GM23338 (cell line): Measurements from ENCODE around the gene EXOG. TPM values are rescaled to one million over a fixed set of nuclear protein-coding genes. Genes with fewer than 3 reads are reported as not detected.
A peak's percentile ranks its signal among the peaks of the same experiment; 100 is the strongest.

Experiments
- ATAC-seq: fragments of 200-7000 bp; cut with Tn5 transposase; 3 replicates; pipeline ENCODE4 v1.9.1; 2020
- DNase-seq: peaks from one replicate; pipeline ENCODE4 v3.0.0-alpha.2; 2015; ENCODE audit warnings: low spot score
- H2AFZ ChIP-seq: fragments of 200-600 bp; sonication (generic); 2 replicates; pipeline ENCODE4 v1.8.0; 2016; ENCODE audit warnings: antibody characterized with exemption, mild to moderate bottlenecking, moderate library complexity
- H3F3A ChIP-seq: fragments of 200-600 bp; sonication (generic); replicated peaks from 2 replicates; pipeline ENCODE4 v1.8.0; 2017; ENCODE audit warnings: antibody characterized with exemption, mixed run types, low read depth
- H3K27ac ChIP-seq: fragments of 200-600 bp; sonication (generic); 2 replicates; pipeline ENCODE4 v1.6.1; 2016; ENCODE audit warnings: low read depth
- H3K27me3 ChIP-seq: fragments of 200-600 bp; sonication (generic); 2 replicates; pipeline ENCODE4 v1.8.0; 2016; ENCODE audit warnings: mild to moderate bottlenecking, mixed run types, moderate library complexity; ENCODE audit not compliant: insufficient read depth
- H3K36me3 ChIP-seq: fragments of 200-600 bp; sonication (generic); 2 replicates; pipeline ENCODE4 v1.8.0; 2016; ENCODE audit warnings: mild to moderate bottlenecking; ENCODE audit not compliant: insufficient read depth
- H3K4me1 ChIP-seq: fragments of 200-600 bp; sonication (generic); 2 replicates; pipeline ENCODE4 v1.8.0; 2016; ENCODE audit warnings: mild to moderate bottlenecking, moderate library complexity; ENCODE audit not compliant: insufficient read depth
- H3K4me2 ChIP-seq: fragments of 200-600 bp; sonication (generic); 2 replicates; pipeline ENCODE4 v1.7.1; 2017; ENCODE audit warnings: mixed run types
- H3K4me3 ChIP-seq: fragments of 200-600 bp; sonication (generic); 2 replicates; pipeline ENCODE4 v1.6.1; 2016; ENCODE audit warnings: mixed run types
- H3K79me2 ChIP-seq: fragments of 200-600 bp; sonication (generic); replicated peaks from 2 replicates; pipeline ENCODE4 v1.8.0; 2017; ENCODE audit warnings: mild to moderate bottlenecking; ENCODE audit not compliant: insufficient read depth
- H3K9me2 ChIP-seq: fragments of 200-600 bp; sonication (generic); 2 replicates; pipeline ENCODE4 v1.8.0; 2017; ENCODE audit not compliant: insufficient read depth
- H4K20me1 ChIP-seq: fragments of 200-600 bp; sonication (generic); replicated peaks from 2 replicates; pipeline ENCODE4 v1.8.0; 2017; ENCODE audit warnings: mild to moderate bottlenecking; ENCODE audit not compliant: insufficient read depth
- H3K27ac Mint-ChIP-seq: 2 replicates; pipeline ENCODE4 v1.8.0; 2020; ENCODE audit warnings: inconsistent platforms, mild to moderate bottlenecking, moderate library complexity, mixed read lengths
- H3K27me3 Mint-ChIP-seq: 3 replicates; pipeline ENCODE4 v1.8.0; 2022; ENCODE audit warnings: low read depth, mild to moderate bottlenecking, moderate library complexity, mixed read lengths, inconsistent platforms; ENCODE audit not compliant: insufficient read depth, poor library complexity
- H3K36me3 Mint-ChIP-seq: 3 replicates; pipeline ENCODE4 v1.8.0; 2021; ENCODE audit warnings: low read depth, mild to moderate bottlenecking, inconsistent platforms, moderate library complexity, mixed read lengths
- H3K4me1 Mint-ChIP-seq: 3 replicates; pipeline ENCODE4 v1.8.0; 2020; ENCODE audit warnings: mild to moderate bottlenecking, inconsistent platforms, mixed read lengths
- H3K4me3 Mint-ChIP-seq: 3 replicates; pipeline ENCODE4 v1.8.0; 2021; ENCODE audit warnings: moderate library complexity, mild to moderate bottlenecking, inconsistent platforms, mixed read lengths
- H3K9me3 Mint-ChIP-seq: 3 replicates; pipeline ENCODE4 v1.8.0; 2020; ENCODE audit warnings: moderate library complexity, mild to moderate bottlenecking, inconsistent platforms, mixed read lengths
- CREB1 ChIP-seq: fragments of 250-450 bp; sonication (Bioruptor Pico); IDR thresholded peaks from 2 replicates; pipeline ENCODE4 v1.5.0; 2020; ENCODE audit warnings: low read depth, mild to moderate bottlenecking, moderate library complexity
- EZH2 ChIP-seq: fragments of 200-600 bp; sonication (generic); IDR thresholded peaks from one replicate; pipeline ENCODE4 v1.8.0; 2017; ENCODE audit warnings: antibody characterized with exemption, mild to moderate bottlenecking, low read depth; ENCODE audit not compliant: unreplicated experiment
- EZH2phosphoT487 ChIP-seq: fragments of 200-600 bp; sonication (generic); IDR thresholded peaks from one replicate; pipeline ENCODE4 v1.8.1; 2018; ENCODE audit warnings: antibody characterized with exemption; ENCODE audit not compliant: unreplicated experiment
- JUNB ChIP-seq: IDR thresholded peaks from one replicate; pipeline ENCODE4 v1.6.1; 2016; ENCODE audit warnings: antibody characterized with exemption; ENCODE audit not compliant: unreplicated experiment
- NANOG ChIP-seq: IDR thresholded peaks from 2 replicates; pipeline ENCODE4 v1.6.1; 2016; ENCODE audit warnings: antibody characterized with exemption, borderline replicate concordance
- POLR2AphosphoS5 ChIP-seq: IDR thresholded peaks from 2 replicates; pipeline ENCODE4 v1.6.1; 2016; ENCODE audit warnings: antibody characterized with exemption, low read depth
- STAT1 ChIP-seq: IDR thresholded peaks from one replicate; pipeline ENCODE4 v1.6.1; 2016; ENCODE audit warnings: antibody characterized with exemption; ENCODE audit not compliant: unreplicated experiment
- ZNF114 ChIP-seq: fragments of 250-450 bp; sonication (Bioruptor Pico); IDR thresholded peaks from 2 replicates; pipeline ENCODE4 v1.5.0; 2020; ENCODE audit warnings: mild to moderate bottlenecking, moderate library complexity
- ZNF331 ChIP-seq: fragments of 250-450 bp; sonication (Bioruptor Pico); IDR thresholded peaks from 2 replicates; pipeline ENCODE4 v1.5.0; 2020; ENCODE audit warnings: low read depth, mild to moderate bottlenecking, moderate library complexity
- polyA plus RNA-seq: library from polyadenylated mRNA; unstranded; fragments of >200 nt; fragmentation: Nextera tagmentation; extraction: Ambion mirVana; gene quantifications from 2 replicates; pipeline ENCODE4 v1.2.1, GENCODE V29; 2016
- total RNA-seq: library from RNA; depleted of rRNA; stranded (reverse); fragments of >200 nt; shearing (Covaris generic); gene quantifications from 2 replicates; pipeline ENCODE4 v1.2.3, GENCODE V29; 2014
- TF ChIP-seq, protein P1 (sequence below): IDR thresholded peaks from 2 replicates; pipeline ENCODE4 v1.6.1; 2016; ENCODE audit warnings: antibody characterized with exemption
- TF ChIP-seq, protein P2 (sequence below): fragments of 250-450 bp; sonication (Bioruptor Pico); IDR thresholded peaks from 2 replicates; pipeline ENCODE4 v1.5.0; 2020; ENCODE audit warnings: mild to moderate bottlenecking, moderate library complexity
- TF ChIP-seq, protein P3 (sequence below), 2 experiments: fragments of 200-600 bp in 1 of 2; sonication (generic) in 1 of 2; conservative IDR thresholded peaks; 2 replicates each; pipeline versions ENCODE4 v1.5.1 to v1.6.1; 2016 to 2017; ENCODE audit warnings: antibody characterized with exemption in 2 of 2, low read depth in 2 of 2, mild to moderate bottlenecking in 2 of 2, moderate library complexity in 1 of 2
- TF ChIP-seq, protein P4 (sequence below): IDR thresholded peaks from one replicate; pipeline ENCODE4 v1.6.1; 2018; ENCODE audit warnings: antibody characterized with exemption; ENCODE audit not compliant: unreplicated experiment

The EXOG gene
- total and polyA plus RNA-seq, 2 experiments from 2014 or later, result 9.7 to 11.3 TPM

DNA sequence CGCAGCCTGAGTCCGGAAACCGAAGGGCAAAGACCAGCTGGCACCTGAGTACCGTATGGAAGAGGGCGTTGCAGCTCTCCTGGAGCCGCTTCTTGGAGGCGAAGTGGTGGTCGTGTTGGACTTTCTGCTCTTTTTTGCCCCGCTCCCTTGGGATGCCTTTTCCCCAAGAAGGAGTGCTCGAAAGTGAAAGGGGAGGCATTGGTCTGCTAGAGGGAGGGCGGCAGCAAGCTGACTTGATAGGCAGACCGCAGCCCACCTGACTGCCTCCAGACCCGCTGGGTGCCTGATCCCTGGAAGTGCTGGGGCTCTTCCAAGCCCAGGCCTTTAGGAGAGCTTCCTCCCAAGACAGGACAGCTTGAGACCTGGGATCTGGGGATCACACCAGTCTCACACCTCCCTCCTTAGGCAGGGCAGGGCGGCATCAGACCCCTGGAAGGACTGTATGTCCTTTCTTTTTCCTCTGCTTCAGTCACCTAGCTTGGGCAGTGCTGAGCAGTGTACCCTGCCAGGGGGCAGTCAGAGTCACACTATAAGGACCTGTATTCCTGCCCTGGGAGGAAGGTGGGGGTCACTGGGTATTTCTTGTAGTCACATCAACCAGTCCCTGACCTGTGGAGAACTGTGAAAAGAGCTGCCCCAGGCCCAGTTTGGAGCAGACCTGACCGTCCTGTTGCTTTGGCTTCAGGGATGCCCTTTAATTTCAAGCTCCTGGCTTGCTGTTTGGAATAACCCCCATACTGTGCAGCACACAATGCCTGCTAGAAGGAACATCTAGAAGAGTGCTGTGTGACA, 40.3 kb upstream of the EXOG start:
- H3K36me3 ChIP-seq, result no peaks in the 10 kb centered on the region
- peak overlapping the region; percentile 91 for H3K27ac ChIP-seq
- Mint-ChIP-seq H3K4me3 (peak overlapping the region; percentile 99), H3K4me1 (peaks cover 52% of the 10 kb centered on the region), H3K9me3 (peaks cover 6% of the 10 kb centered on the region), H3K36me3 (peaks cover 10% of the 10 kb centered on the region), H3K27ac (peak overlapping the region; percentile 100), H3K27me3 (peaks cover 20% of the 10 kb centered on the region)
- peak; percentile 28 for ATAC-seq
- peak; percentile 76 for DNase-seq
- no peaks in the 10 kb centered on the region for H3K9me2 ChIP-seq
- H3K4me3 ChIP-seq, result peak overlapping the region; percentile 94
- H2AFZ ChIP-seq, result no peak overlapping the region
- peaks cover 32% of the 10 kb centered on the region for H3K4me1 ChIP-seq
- H3K27me3 ChIP-seq, result no peaks in the 10 kb centered on the region
- TF ChIP-seq POLR2AphosphoS5, result no peak
- no peak for TF ChIP-seq CREB1
- TF ChIP-seq, protein P1, sequence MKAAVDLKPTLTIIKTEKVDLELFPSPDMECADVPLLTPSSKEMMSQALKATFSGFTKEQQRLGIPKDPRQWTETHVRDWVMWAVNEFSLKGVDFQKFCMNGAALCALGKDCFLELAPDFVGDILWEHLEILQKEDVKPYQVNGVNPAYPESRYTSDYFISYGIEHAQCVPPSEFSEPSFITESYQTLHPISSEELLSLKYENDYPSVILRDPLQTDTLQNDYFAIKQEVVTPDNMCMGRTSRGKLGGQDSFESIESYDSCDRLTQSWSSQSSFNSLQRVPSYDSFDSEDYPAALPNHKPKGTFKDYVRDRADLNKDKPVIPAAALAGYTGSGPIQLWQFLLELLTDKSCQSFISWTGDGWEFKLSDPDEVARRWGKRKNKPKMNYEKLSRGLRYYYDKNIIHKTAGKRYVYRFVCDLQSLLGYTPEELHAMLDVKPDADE, result no peak
- TF ChIP-seq, protein P2, sequence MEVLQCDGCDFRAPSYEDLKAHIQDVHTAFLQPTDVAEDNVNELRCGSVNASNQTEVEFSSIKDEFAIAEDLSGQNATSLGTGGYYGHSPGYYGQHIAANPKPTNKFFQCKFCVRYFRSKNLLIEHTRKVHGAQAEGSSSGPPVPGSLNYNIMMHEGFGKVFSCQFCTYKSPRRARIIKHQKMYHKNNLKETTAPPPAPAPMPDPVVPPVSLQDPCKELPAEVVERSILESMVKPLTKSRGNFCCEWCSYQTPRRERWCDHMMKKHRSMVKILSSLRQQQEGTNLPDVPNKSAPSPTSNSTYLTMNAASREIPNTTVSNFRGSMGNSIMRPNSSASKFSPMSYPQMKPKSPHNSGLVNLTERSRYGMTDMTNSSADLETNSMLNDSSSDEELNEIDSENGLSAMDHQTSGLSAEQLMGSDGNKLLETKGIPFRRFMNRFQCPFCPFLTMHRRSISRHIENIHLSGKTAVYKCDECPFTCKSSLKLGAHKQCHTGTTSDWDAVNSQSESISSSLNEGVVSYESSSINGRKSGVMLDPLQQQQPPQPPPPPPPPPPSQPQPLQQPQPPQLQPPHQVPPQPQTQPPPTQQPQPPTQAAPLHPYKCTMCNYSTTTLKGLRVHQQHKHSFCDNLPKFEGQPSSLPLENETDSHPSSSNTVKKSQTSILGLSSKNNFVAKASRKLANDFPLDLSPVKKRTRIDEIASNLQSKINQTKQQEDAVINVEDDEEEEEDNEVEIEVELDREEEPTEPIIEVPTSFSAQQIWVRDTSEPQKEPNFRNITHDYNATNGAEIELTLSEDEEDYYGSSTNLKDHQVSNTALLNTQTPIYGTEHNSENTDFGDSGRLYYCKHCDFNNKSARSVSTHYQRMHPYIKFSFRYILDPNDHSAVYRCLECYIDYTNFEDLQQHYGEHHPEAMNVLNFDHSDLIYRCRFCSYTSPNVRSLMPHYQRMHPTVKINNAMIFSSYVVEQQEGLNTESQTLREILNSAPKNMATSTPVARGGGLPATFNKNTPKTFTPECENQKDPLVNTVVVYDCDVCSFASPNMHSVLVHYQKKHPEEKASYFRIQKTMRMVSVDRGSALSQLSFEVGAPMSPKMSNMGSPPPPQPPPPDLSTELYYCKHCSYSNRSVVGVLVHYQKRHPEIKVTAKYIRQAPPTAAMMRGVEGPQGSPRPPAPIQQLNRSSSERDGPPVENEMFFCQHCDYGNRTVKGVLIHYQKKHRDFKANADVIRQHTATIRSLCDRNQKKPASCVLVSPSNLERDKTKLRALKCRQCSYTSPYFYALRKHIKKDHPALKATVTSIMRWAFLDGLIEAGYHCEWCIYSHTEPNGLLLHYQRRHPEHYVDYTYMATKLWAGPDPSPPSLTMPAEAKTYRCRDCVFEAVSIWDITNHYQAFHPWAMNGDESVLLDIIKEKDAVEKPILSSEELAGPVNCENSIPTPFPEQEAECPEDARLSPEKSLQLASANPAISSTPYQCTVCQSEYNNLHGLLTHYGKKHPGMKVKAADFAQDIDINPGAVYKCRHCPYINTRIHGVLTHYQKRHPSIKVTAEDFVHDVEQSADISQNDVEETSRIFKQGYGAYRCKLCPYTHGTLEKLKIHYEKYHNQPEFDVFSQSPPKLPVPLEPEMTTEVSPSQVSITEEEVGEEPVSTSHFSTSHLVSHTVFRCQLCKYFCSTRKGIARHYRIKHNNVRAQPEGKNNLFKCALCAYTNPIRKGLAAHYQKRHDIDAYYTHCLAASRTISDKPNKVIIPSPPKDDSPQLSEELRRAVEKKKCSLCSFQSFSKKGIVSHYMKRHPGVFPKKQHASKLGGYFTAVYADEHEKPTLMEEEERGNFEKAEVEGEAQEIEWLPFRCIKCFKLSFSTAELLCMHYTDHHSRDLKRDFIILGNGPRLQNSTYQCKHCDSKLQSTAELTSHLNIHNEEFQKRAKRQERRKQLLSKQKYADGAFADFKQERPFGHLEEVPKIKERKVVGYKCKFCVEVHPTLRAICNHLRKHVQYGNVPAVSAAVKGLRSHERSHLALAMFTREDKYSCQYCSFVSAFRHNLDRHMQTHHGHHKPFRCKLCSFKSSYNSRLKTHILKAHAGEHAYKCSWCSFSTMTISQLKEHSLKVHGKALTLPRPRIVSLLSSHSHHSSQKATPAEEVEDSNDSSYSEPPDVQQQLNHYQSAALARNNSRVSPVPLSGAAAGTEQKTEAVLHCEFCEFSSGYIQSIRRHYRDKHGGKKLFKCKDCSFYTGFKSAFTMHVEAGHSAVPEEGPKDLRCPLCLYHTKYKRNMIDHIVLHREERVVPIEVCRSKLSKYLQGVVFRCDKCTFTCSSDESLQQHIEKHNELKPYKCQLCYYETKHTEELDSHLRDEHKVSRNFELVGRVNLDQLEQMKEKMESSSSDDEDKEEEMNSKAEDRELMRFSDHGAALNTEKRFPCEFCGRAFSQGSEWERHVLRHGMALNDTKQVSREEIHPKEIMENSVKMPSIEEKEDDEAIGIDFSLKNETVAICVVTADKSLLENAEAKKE (CRISPR knock-in tag), result no peak
- TF ChIP-seq STAT1, result no peak
- no peak for TF ChIP-seq JUNB
- TF ChIP-seq NANOG, result no peak
- no peak for TF ChIP-seq EZH2
- TF ChIP-seq, protein P3, sequence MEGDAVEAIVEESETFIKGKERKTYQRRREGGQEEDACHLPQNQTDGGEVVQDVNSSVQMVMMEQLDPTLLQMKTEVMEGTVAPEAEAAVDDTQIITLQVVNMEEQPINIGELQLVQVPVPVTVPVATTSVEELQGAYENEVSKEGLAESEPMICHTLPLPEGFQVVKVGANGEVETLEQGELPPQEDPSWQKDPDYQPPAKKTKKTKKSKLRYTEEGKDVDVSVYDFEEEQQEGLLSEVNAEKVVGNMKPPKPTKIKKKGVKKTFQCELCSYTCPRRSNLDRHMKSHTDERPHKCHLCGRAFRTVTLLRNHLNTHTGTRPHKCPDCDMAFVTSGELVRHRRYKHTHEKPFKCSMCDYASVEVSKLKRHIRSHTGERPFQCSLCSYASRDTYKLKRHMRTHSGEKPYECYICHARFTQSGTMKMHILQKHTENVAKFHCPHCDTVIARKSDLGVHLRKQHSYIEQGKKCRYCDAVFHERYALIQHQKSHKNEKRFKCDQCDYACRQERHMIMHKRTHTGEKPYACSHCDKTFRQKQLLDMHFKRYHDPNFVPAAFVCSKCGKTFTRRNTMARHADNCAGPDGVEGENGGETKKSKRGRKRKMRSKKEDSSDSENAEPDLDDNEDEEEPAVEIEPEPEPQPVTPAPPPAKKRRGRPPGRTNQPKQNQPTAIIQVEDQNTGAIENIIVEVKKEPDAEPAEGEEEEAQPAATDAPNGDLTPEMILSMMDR (conservative IDR thresholded peaks at IDR 0.05; ENCODE audit: low read depth in 2 of 2), result no peak
- TF ChIP-seq EZH2phosphoT487, result no peak
- no peak for TF ChIP-seq ZNF331 (CRISPR knock-in tag)
- TF ChIP-seq, protein P4, sequence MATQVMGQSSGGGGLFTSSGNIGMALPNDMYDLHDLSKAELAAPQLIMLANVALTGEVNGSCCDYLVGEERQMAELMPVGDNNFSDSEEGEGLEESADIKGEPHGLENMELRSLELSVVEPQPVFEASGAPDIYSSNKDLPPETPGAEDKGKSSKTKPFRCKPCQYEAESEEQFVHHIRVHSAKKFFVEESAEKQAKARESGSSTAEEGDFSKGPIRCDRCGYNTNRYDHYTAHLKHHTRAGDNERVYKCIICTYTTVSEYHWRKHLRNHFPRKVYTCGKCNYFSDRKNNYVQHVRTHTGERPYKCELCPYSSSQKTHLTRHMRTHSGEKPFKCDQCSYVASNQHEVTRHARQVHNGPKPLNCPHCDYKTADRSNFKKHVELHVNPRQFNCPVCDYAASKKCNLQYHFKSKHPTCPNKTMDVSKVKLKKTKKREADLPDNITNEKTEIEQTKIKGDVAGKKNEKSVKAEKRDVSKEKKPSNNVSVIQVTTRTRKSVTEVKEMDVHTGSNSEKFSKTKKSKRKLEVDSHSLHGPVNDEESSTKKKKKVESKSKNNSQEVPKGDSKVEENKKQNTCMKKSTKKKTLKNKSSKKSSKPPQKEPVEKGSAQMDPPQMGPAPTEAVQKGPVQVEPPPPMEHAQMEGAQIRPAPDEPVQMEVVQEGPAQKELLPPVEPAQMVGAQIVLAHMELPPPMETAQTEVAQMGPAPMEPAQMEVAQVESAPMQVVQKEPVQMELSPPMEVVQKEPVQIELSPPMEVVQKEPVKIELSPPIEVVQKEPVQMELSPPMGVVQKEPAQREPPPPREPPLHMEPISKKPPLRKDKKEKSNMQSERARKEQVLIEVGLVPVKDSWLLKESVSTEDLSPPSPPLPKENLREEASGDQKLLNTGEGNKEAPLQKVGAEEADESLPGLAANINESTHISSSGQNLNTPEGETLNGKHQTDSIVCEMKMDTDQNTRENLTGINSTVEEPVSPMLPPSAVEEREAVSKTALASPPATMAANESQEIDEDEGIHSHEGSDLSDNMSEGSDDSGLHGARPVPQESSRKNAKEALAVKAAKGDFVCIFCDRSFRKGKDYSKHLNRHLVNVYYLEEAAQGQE, result no peak
- TF ChIP-seq ZNF114, result no peak
- H4K20me1 ChIP-seq, result peaks cover 46% of the 10 kb centered on the region
- H3K79me2 ChIP-seq, result peaks cover 60% of the 10 kb centered on the region
- peak overlapping the region; percentile 91 for H3K4me2 ChIP-seq
- H3F3A ChIP-seq, result peaks cover 14% of the 10 kb centered on the region
